ENCODE data around the gene S100A11. TPM values are rescaled to one million over a fixed set of nuclear protein-coding genes. Genes with fewer than 3 reads are reported as not detected.
A peak's percentile ranks its signal among the peaks of the same experiment; 100 is the strongest.

S100A11 gene
- total and polyA plus RNA-seq, 9 of the 15 experiments (the other 6 are each of a cell fraction or from before 2014, with no cell fraction given), result 131 to 808 (median 235) TPM

- TF ChIP-seq, protein P1, sequence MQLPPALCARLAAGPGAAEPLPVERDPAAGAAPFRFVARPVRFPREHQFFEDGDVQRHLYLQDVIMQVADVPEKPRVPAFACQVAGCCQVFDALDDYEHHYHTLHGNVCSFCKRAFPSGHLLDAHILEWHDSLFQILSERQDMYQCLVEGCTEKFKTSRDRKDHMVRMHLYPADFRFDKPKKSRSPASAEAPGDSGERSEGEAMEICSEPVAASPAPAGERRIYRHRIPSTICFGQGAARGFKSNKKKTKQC (CRISPR knock-in tag; IDR thresholded peaks at IDR 0.05), result no peak
- TF ChIP-seq CBX3 (IDR thresholded peaks at IDR 0.05; ENCODE audit: borderline replicate concordance in 1 of 2, low read length in 2 of 2) (peak in 1 of 2 experiments; percentile 55; a peak in 1 of 3 replicates), PBX2 (CRISPR knock-in tag; IDR thresholded peaks at IDR 0.05; ENCODE audit: low read depth) (no peak), PBX2 (tag; conservative IDR thresholded peaks at IDR 0.05; ENCODE audit: low read depth) (peak; percentile 61; the same call in 1 of the 2 replicates), SAFB2 (IDR thresholded peaks at IDR 0.05; ENCODE audit: borderline replicate concordance, low read depth, low read length, severe bottlenecking) (no peak), CREB1 (IDR thresholded peaks at IDR 0.05) (peak; percentile 93), CREB1 (CRISPR knock-in tag; IDR thresholded peaks at IDR 0.05) (peak; percentile 90), HIVEP1 (CRISPR knock-in tag; IDR thresholded peaks at IDR 0.05) (no peak), FOSL1 (tag; conservative IDR thresholded peaks at IDR 0.05) (peak; percentile 67), SMARCA4 (IDR thresholded peaks at IDR 0.05) (peak; percentile 73; the same call in 1 of the 2 replicates), RCOR1 (IDR thresholded peaks at IDR 0.05; ENCODE audit: borderline replicate concordance in 1 of 2, low read depth in 2 of 2, low read length in 2 of 2) (peak in 1 of 2 experiments; percentile 77; a peak in 2 of 4 replicates), RBFOX2 (IDR thresholded peaks at IDR 0.05; ENCODE audit: low read depth, low read length) (0 out of 2 replicates have a peak, but pooled peaks have one; percentile 18), MEIS2 (IDR thresholded peaks at IDR 0.05; ENCODE audit: partially characterized antibody) (peak; percentile 77), ILK (tag; IDR thresholded peaks at IDR 0.05; ENCODE audit: borderline replicate concordance, low read depth) (no peak), ZNF584 (CRISPR knock-in tag; IDR thresholded peaks at IDR 0.05; ENCODE audit: low read depth) (0 out of 2 replicates have a peak, but pooled peaks have one; percentile 33), RBM39 (optimal IDR thresholded peaks at IDR 0.05; ENCODE audit: low read depth, low read length) (no peak), ARID1B (IDR thresholded peaks at IDR 0.05) (peak; percentile 48; the same call in 1 of the 2 replicates), CTBP1 (IDR thresholded peaks at IDR 0.05; ENCODE audit: borderline replicate concordance) (peak; percentile 79; the same call in 1 of the 2 replicates), MBD2 (IDR thresholded peaks at IDR 0.05; ENCODE audit: borderline replicate concordance, low read depth) (no peak), MTA3 (IDR thresholded peaks at IDR 0.05; ENCODE audit: borderline replicate concordance) (peak; percentile 93), KAT7 (CRISPR knock-in tag; IDR thresholded peaks at IDR 0.05; ENCODE audit: borderline replicate concordance) (no peak), YY1 (IDR thresholded peaks at IDR 0.05; ENCODE audit: borderline replicate concordance in 1 of 3, control insufficient read depth in 1 of 3, extremely low read depth in 1 of 3, insufficient read depth in 3 of 3, insufficient read length in 1 of 3, insufficient replicate concordance in 2 of 3, low read depth in 1 of 3, low read length in 2 of 3) (peak in 1 of 3 experiments; percentile 44), NRF1 (conservative IDR thresholded peaks at IDR 0.05 in 1 of 2, IDR thresholded peaks at IDR 0.05 in 1 of 2) (peak; percentile 38 to 47; a peak in 1 of 4 replicates)
- TF ChIP-seq, protein P2, sequence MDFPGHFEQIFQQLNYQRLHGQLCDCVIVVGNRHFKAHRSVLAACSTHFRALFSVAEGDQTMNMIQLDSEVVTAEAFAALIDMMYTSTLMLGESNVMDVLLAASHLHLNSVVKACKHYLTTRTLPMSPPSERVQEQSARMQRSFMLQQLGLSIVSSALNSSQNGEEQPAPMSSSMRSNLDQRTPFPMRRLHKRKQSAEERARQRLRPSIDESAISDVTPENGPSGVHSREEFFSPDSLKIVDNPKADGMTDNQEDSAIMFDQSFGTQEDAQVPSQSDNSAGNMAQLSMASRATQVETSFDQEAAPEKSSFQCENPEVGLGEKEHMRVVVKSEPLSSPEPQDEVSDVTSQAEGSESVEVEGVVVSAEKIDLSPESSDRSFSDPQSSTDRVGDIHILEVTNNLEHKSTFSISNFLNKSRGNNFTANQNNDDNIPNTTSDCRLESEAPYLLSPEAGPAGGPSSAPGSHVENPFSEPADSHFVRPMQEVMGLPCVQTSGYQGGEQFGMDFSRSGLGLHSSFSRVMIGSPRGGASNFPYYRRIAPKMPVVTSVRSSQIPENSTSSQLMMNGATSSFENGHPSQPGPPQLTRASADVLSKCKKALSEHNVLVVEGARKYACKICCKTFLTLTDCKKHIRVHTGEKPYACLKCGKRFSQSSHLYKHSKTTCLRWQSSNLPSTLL (IDR thresholded peaks at IDR 0.05), result no peak
These were observed 34.3 kb upstream of the S100A11 start (continued) for GRCh38 chr1:152071123-152071522.
